ENCODE results near the gene TMEM95.

- TF ChIP-seq POLR2A (IDR thresholded peaks at IDR 0.05; ENCODE audit: low read depth, low read length) (no peak), POLR2AphosphoS5 (IDR thresholded peaks at IDR 0.05; ENCODE audit: low read depth, low read length) (no peak)
Observed at GRCh38 chr17:7324438-7324779, 30.5 kb upstream of the TMEM95 start.

All from GM12892 (cell line).